Cardiac fibroblast (primary cell): ENCODE data around the gene SF1.

Source experiments
- DNase-seq, 2 donors: peaks; one replicate each; pipeline versions ENCODE4 v3.0.0 to v3.0.0-alpha.2; 2010; ENCODE audit warnings: low read depth in 2 of 2
- H3K4me3 ChIP-seq, 2 donors: replicated peaks in 1 of 2; 1 replicate in 1 of 2; 2 replicates in 1 of 2; pipeline ENCODE4 v1.5.1; 2011; ENCODE audit warnings: low read depth in 2 of 2, low read length in 2 of 2, mild to moderate bottlenecking in 2 of 2, moderate library complexity in 1 of 2
- CTCF ChIP-seq: IDR thresholded peaks from one replicate; pipeline ENCODE4 v1.5.1; 2011; ENCODE audit warnings: low read depth, mild to moderate bottlenecking, low read length, inconsistent platforms

The SF1 gene

GRCh38 chr11:64743591-64744543 lies 34.5 kb downstream of the SF1 start, which contains the start of gene RASGRP2:
RASGRP2 (minus strand) TSS chr11:64744142; CDS start chr11:64742866, 1,276 bp downstream.
- H3K4me3 ChIP-seq, result peak within 1 kb of the TSS; percentile 8 to 46
- peak; percentile 24 to 28 for DNase-seq
- TF ChIP-seq CTCF, result peak; percentile 68

GRCh38 chr11:64742889-64743590 lies 35.3 kb downstream of the SF1 start:
- TF ChIP-seq CTCF, result peak; percentile 62
- H3K4me3 ChIP-seq, result peak overlapping the region; percentile 36 to 46
- DNase-seq, result peak; percentile 31 to 45

- TF ChIP-seq CTCF, result no peak
- DNase-seq, result no peak
- H3K4me3 ChIP-seq, result peak overlapping the region; percentile 36 to 46
Observed at GRCh38 chr11:64742087-64742888, 36.1 kb downstream of the SF1 start.

- DNase-seq, result no peak
- TF ChIP-seq CTCF, result no peak
- H3K4me3 ChIP-seq, result no peak overlapping the region
Observed at GRCh38 chr11:64741375-64742086, 36.8 kb downstream of the SF1 start.

GRCh38 chr11:64739871-64740270 lies 38.5 kb downstream of the SF1 start:
- TF ChIP-seq CTCF, result no peak
- DNase-seq, result no peak
- no peak overlapping the region for H3K4me3 ChIP-seq

GRCh38 chr11:64736654-64737053 lies 41.7 kb downstream of the SF1 start:
- H3K4me3 ChIP-seq, result no peak overlapping the region
- no peak for TF ChIP-seq CTCF
- DNase-seq, result no peak
